SH-SY5Y (cell line): ENCODE data around the gene FMNL3.

ENCODE experiments used
- GATA2 ChIP-seq: IDR thresholded peaks from 2 replicates; pipeline ENCODE4 v1.6.1; 2011; ENCODE audit warnings: mild to moderate bottlenecking, low read depth, low read length
- GATA3 ChIP-seq: IDR thresholded peaks from 2 replicates; pipeline ENCODE4 v1.6.1; 2011; ENCODE audit warnings: low read depth, mild to moderate bottlenecking, low read length, moderate library complexity

Gene FMNL3

GRCh38 chr12:49692851-49693250 lies 14.4 kb downstream of the FMNL3 start:
- no peak for TF ChIP-seq GATA2
- TF ChIP-seq GATA3 = no peak

GRCh38 chr12:49689785-49690184 lies 17.4 kb downstream of the FMNL3 start:
- TF ChIP-seq GATA2 (no peak), GATA3 (no peak)

GRCh38 chr12:49689237-49689636 lies 18.0 kb downstream of the FMNL3 start:
- TF ChIP-seq GATA2 = no peak
- TF ChIP-seq GATA3 = no peak

GRCh38 chr12:49687941-49688340 lies 19.3 kb downstream of the FMNL3 start:
- no peak for TF ChIP-seq GATA3
- no peak for TF ChIP-seq GATA2

- TF ChIP-seq GATA2 (no peak), GATA3 (no peak)
These were observed 22.8 kb downstream of the FMNL3 start for GRCh38 chr12:49684310-49684854.

- TF ChIP-seq GATA2 = no peak
- no peak for TF ChIP-seq GATA3
These were observed 23.5 kb downstream of the FMNL3 start for GRCh38 chr12:49683599-49684309.

GRCh38 chr12:49680075-49680474 lies 27.1 kb downstream of the FMNL3 start:
- TF ChIP-seq GATA2 (no peak), GATA3 (no peak)

GRCh38 chr12:49678711-49679110 lies 28.5 kb downstream of the FMNL3 start:
- TF ChIP-seq GATA2 (no peak), GATA3 (no peak)

- TF ChIP-seq GATA3 (no peak), GATA2 (no peak)
These were observed 32.1 kb downstream of the FMNL3 start for GRCh38 chr12:49675137-49675536.

GRCh38 chr12:49674318-49674981 lies 32.8 kb downstream of the FMNL3 start:
- no peak for TF ChIP-seq GATA2
- TF ChIP-seq GATA3 = no peak

- TF ChIP-seq GATA3 (no peak), GATA2 (no peak)
These were observed 33.5 kb downstream of the FMNL3 start for GRCh38 chr12:49673446-49674317.

- TF ChIP-seq GATA3 (no peak), GATA2 (no peak)
These were observed 34.6 kb downstream of the FMNL3 start for GRCh38 chr12:49672301-49673217.
